Uterus (tissue), 4 donors: ENCODE data around the gene PLCL2. TPM values are rescaled to one million over a fixed set of nuclear protein-coding genes. Genes with fewer than 3 reads are reported as not detected.

Source experiments
- DNase-seq, 2 donors: peaks; one replicate each; pipeline ENCODE4 v3.0.0-alpha.2; 2019 to 2020
- H3K27ac ChIP-seq, 2 donors: fragments of 200-600 bp; sonication (generic); 1 replicate in 1 of 2; 2 replicates in 1 of 2; pipeline ENCODE4 v1.5.1; 2016 to 2018
- H3K27me3 ChIP-seq, 2 donors: fragments of 200-600 bp; sonication (generic); one replicate each; pipeline ENCODE4 v1.5.1; 2018 to 2019; ENCODE audit warnings: control low read depth in 1 of 2
- H3K36me3 ChIP-seq, 2 donors: fragments of 200-600 bp; sonication (generic); one replicate each; pipeline ENCODE4 v1.5.1; 2019; ENCODE audit warnings: control low read depth in 1 of 2
- H3K4me1 ChIP-seq, 2 donors: fragments of 200-600 bp; sonication (generic); one replicate each; pipeline ENCODE4 v1.5.1; 2018 to 2019; ENCODE audit warnings: control low read depth in 1 of 2
- H3K4me3 ChIP-seq, 2 donors: fragments of 200-600 bp; sonication (generic); 1 replicate in 1 of 2; 2 replicates in 1 of 2; pipeline ENCODE4 v1.5.1; 2018 to 2019; ENCODE audit warnings: mild to moderate bottlenecking in 1 of 2
- H3K9me3 ChIP-seq, 2 donors: fragments of 200-600 bp; sonication (generic); one replicate each; pipeline ENCODE4 v1.5.1; 2019; ENCODE audit warnings: control low read depth in 1 of 2
- CTCF ChIP-seq, 4 experiments: fragments of 200-600 bp in 2 of 4; fragments of 450-650 bp in 2 of 4; sonication (generic) in 2 of 4; IDR thresholded peaks; one replicate each; pipeline ENCODE4 v1.5.1; 2016 to 2019; ENCODE audit warnings: antibody characterized with exemption in 4 of 4, mild to moderate bottlenecking in 2 of 4, moderate library complexity in 1 of 4
- POLR2A ChIP-seq, 2 donors: fragments of 450-650 bp; IDR thresholded peaks; one replicate each; pipeline ENCODE4 v1.6.1; 2016; ENCODE audit warnings: antibody characterized with exemption in 2 of 2, mild to moderate bottlenecking in 1 of 2, moderate library complexity in 1 of 2
- intact Hi-C: fragments of 100-400 bp; cut with DNase I; formaldehyde crosslinking; loops from one replicate; pipeline ENCODE4 v1.15.1; 2023; ENCODE audit warnings: low total_unique reads
- total RNA-seq, 4 donors: library from RNA; depleted of rRNA in 3 of 4; stranded (reverse); fragments of >200 nt in 3 of 4; gene quantifications; one replicate each; pipeline versions ENCODE4 v1.1.0 to v1.2.4, GENCODE V29; 2014 to 2023
- donor health status: DM: yes; HTN: yes; CAD: no.

The PLCL2 gene
- total RNA-seq, 4 donors from 2014 or later: 9.7 to 63.0 (median 19.5) TPM

- intact Hi-C loops: no loop called here
- Histone ChIP-seq H3K9me3 (no peaks in the 10 kb centered on the region), H3K27me3 (no peaks in the 10 kb centered on the region), H3K4me1 (no peaks in the 10 kb centered on the region), H3K36me3 (no peaks in the 10 kb centered on the region), H3K4me3 (no peak overlapping the region), H3K27ac (no peak overlapping the region)
- DNase-seq: no peak
- TF ChIP-seq POLR2A (IDR thresholded peaks at IDR 0.05): no peak
- TF ChIP-seq CTCF (IDR thresholded peaks at IDR 0.05): no peak
These were observed 185.6 kb downstream of the PLCL2 start for GRCh38 chr3:17070161-17070959.

GRCh38 chr3:17074559-17074958 lies 189.8 kb downstream of the PLCL2 start:
- TF ChIP-seq CTCF (IDR thresholded peaks at IDR 0.05) (no peak), POLR2A (IDR thresholded peaks at IDR 0.05) (no peak)
- DNase-seq: no peak
- no peaks in the 10 kb centered on the region for H3K4me1 ChIP-seq
- intact Hi-C loops: no loop called here
- H3K4me3 ChIP-seq: no peak overlapping the region
- no peak overlapping the region for H3K27ac ChIP-seq
- no peaks in the 10 kb centered on the region for H3K36me3 ChIP-seq
- no peaks in the 10 kb centered on the region for H3K9me3 ChIP-seq
- no peaks in the 10 kb centered on the region for H3K27me3 ChIP-seq

- Histone ChIP-seq H3K27me3 (no peaks in the 10 kb centered on the region), H3K4me1 (no peaks in the 10 kb centered on the region), H3K36me3 (no peaks in the 10 kb centered on the region), H3K9me3 (no peaks in the 10 kb centered on the region), H3K4me3 (no peak overlapping the region), H3K27ac (no peak overlapping the region)
- no peak for DNase-seq
- intact Hi-C loops: no loop called here
- TF ChIP-seq POLR2A (IDR thresholded peaks at IDR 0.05) (no peak), CTCF (IDR thresholded peaks at IDR 0.05) (no peak)
These were observed 190.6 kb downstream of the PLCL2 start for GRCh38 chr3:17075358-17075757.

GRCh38 chr3:17075907-17076306 lies 191.2 kb downstream of the PLCL2 start:
- Histone ChIP-seq H3K36me3 (no peaks in the 10 kb centered on the region), H3K9me3 (no peaks in the 10 kb centered on the region), H3K4me1 (no peaks in the 10 kb centered on the region), H3K27ac (no peak overlapping the region), H3K4me3 (no peak overlapping the region), H3K27me3 (no peaks in the 10 kb centered on the region)
- intact Hi-C loops: no loop called here
- no peak for DNase-seq
- TF ChIP-seq POLR2A (IDR thresholded peaks at IDR 0.05) (no peak), CTCF (IDR thresholded peaks at IDR 0.05) (no peak)

GRCh38 chr3:17076940-17077605 lies 192.3 kb downstream of the PLCL2 start:
- H3K27me3 ChIP-seq: no peaks in the 10 kb centered on the region
- intact Hi-C loops: no loop called here
- H3K27ac ChIP-seq: no peak overlapping the region
- H3K4me3 ChIP-seq: no peak overlapping the region
- no peak for DNase-seq
- H3K9me3 ChIP-seq: no peaks in the 10 kb centered on the region
- no peaks in the 10 kb centered on the region for H3K4me1 ChIP-seq
- no peaks in the 10 kb centered on the region for H3K36me3 ChIP-seq
- TF ChIP-seq POLR2A (IDR thresholded peaks at IDR 0.05) (no peak), CTCF (IDR thresholded peaks at IDR 0.05) (no peak)
